HCT116 (cell line): ENCODE measurements around the gene SPDYE4. TPM values are rescaled to one million over a fixed set of nuclear protein-coding genes. Genes with fewer than 3 reads are reported as not detected.

Experiments used
- ATAC-seq: fragments of 200-7000 bp; cut with Tn5 transposase; 2 replicates; pipeline ENCODE4 v1.9.1; 2020; ENCODE audit warnings: mild to moderate bottlenecking, moderate library complexity
- BruUV-seq: library from RNA; stranded (reverse); fragments of 400-500 nt; replicated peaks from 2 replicates; lab custom pipeline; 2021; lab: Mats Ljungman, UMichigan
- CTCF ChIA-PET: fragments of 300-600 bp; sonication (Branson Sonifier 250); formaldehyde crosslinking; loops from one replicate; lab custom pipeline; 2021; ENCODE audit warnings: antibody characterized with exemption; lab: Charles Lee
- POLR2A ChIA-PET: fragments of 300-600, 350-600 bp; sonication (Branson Sonifier 250); formaldehyde crosslinking; loops from one replicate; lab custom pipeline; 2021; ENCODE audit warnings: antibody characterized with exemption; lab: Charles Lee
- RAD21 ChIA-PET, 2 experiments: fragments of 300-600 bp; sonication (Branson Sonifier 250); formaldehyde crosslinking; loops; one replicate each; lab custom pipeline; 2023; ENCODE audit warnings: low total read pairs in 2 of 2; ENCODE audit not compliant: uncharacterized antibody in 2 of 2, unreplicated experiment in 2 of 2, low non-redundant PET in 1 of 2; lab: Charles Lee
- DNase-seq: peaks from one replicate; pipeline ENCODE4 v3.0.0-alpha.2; 2010; ENCODE audit warnings: low read depth, low spot score
- H2AFZ ChIP-seq: fragments of 200-600 bp; shearing (Covaris generic), sonication (generic); 2 replicates; pipeline ENCODE4 v1.6.1; 2017; ENCODE audit warnings: low read depth, mixed run types, mixed read lengths, antibody characterized with exemption, low read length; ENCODE audit not compliant: poor library complexity, severe bottlenecking
- H3K27ac ChIP-seq: 2 replicates; pipeline ENCODE4 v1.5.1; 2012; ENCODE audit warnings: low read depth, low read length
- H3K27me3 ChIP-seq: fragments of 200-600 bp; sonication (generic); 2 replicates; pipeline ENCODE4 v1.6.1; 2016; ENCODE audit warnings: mixed run types, low read length, mixed read lengths; ENCODE audit not compliant: insufficient read depth
- H3K36me3 ChIP-seq, 2 experiments: fragments of 200-500 bp in 1 of 2; fragments of 200-600 bp in 1 of 2; sonication (Bioruptor generic) in 1 of 2; sonication (generic) in 1 of 2; 2 replicates each; pipeline versions ENCODE4 v1.5.1 to v1.6.1; 2014 to 2016; ENCODE audit warnings: low read length in 2 of 2, inconsistent platforms in 1 of 2, mixed read lengths in 1 of 2, mixed run types in 1 of 2; ENCODE audit not compliant: insufficient read depth in 2 of 2, control insufficient read depth in 1 of 2
- H3K4me1 ChIP-seq, 2 experiments: fragments of 200-600 bp in 1 of 2; sonication (generic) in 1 of 2; 2 replicates each; pipeline versions ENCODE4 v1.5.1 to v1.6.1; 2012 to 2017; ENCODE audit warnings: low read length in 2 of 2, inconsistent platforms in 1 of 2, mild to moderate bottlenecking in 1 of 2, mixed read lengths in 1 of 2, mixed run types in 1 of 2, moderate library complexity in 1 of 2; ENCODE audit not compliant: insufficient read depth in 2 of 2, control insufficient read depth in 1 of 2
- H3K4me2 ChIP-seq: fragments of 200-600 bp; sonication (generic); 2 replicates; pipeline ENCODE4 v1.6.1; 2017; ENCODE audit warnings: mixed run types, low read length, mixed read lengths
- H3K4me3 ChIP-seq, 2 experiments: fragments of 200-600 bp in 1 of 2; sonication (generic) in 1 of 2; replicated peaks in 1 of 2; 2 replicates each; pipeline ENCODE4 v1.5.1; 2011 to 2016; ENCODE audit warnings: low read length in 2 of 2, control low read depth in 1 of 2, low read depth in 1 of 2, mild to moderate bottlenecking in 1 of 2, mixed read lengths in 1 of 2, mixed run types in 1 of 2
- H3K79me2 ChIP-seq: fragments of 200-600 bp; sonication (generic); 2 replicates; pipeline ENCODE4 v1.6.1; 2017; ENCODE audit warnings: mild to moderate bottlenecking, mixed run types, low read length, moderate library complexity, mixed read lengths; ENCODE audit not compliant: insufficient read depth
- H3K9ac ChIP-seq: fragments of 200-600 bp; sonication (generic); 2 replicates; pipeline ENCODE4 v1.6.1; 2016; ENCODE audit warnings: low read length, mixed read lengths
- H3K9me2 ChIP-seq: fragments of 200-600 bp; sonication (generic), shearing (Covaris generic); 2 replicates; pipeline ENCODE4 v1.6.1; 2017; ENCODE audit warnings: mixed run types, mild to moderate bottlenecking, moderate library complexity; ENCODE audit not compliant: insufficient read depth
- H3K9me3 ChIP-seq, 2 experiments: fragments of 200-500 bp in 1 of 2; fragments of 200-600 bp in 1 of 2; sonication (Bioruptor generic) in 1 of 2; sonication (generic) in 1 of 2; 2 replicates each; pipeline ENCODE4 v1.6.1; 2014 to 2017; ENCODE audit warnings: low read length in 2 of 2, mixed read lengths in 2 of 2, inconsistent platforms in 1 of 2, low read depth in 1 of 2, mild to moderate bottlenecking in 1 of 2, mixed run types in 1 of 2, moderate library complexity in 1 of 2; ENCODE audit not compliant: control insufficient read depth in 1 of 2, insufficient read depth in 1 of 2
- H4K20me1 ChIP-seq: fragments of 200-600 bp; sonication (generic), shearing (Covaris generic); 2 replicates; pipeline ENCODE4 v1.6.1; 2017; ENCODE audit warnings: mixed run types, mild to moderate bottlenecking, moderate library complexity; ENCODE audit not compliant: insufficient read depth
- CEBPB ChIP-seq: IDR thresholded peaks from 2 replicates; pipeline ENCODE4 v1.6.1; 2012; ENCODE audit warnings: low read depth
- EZH2 ChIP-seq: fragments of 200-600 bp; sonication (generic); IDR thresholded peaks from 2 replicates; pipeline ENCODE4 v1.6.1; 2017; ENCODE audit warnings: antibody characterized with exemption, mixed run types
- EZH2phosphoT487 ChIP-seq: fragments of 200-600 bp; IDR thresholded peaks from 2 replicates; pipeline ENCODE4 v1.6.1; 2018; ENCODE audit warnings: antibody characterized with exemption, borderline replicate concordance
- FOSL1 ChIP-seq: IDR thresholded peaks from 2 replicates; pipeline ENCODE4 v1.6.1; 2012; ENCODE audit warnings: low read depth
- JUND ChIP-seq: IDR thresholded peaks from 2 replicates; pipeline ENCODE4 v1.6.1; 2012
- POLR2A ChIP-seq: IDR thresholded peaks from 2 replicates; pipeline ENCODE4 v1.7.0; 2011; ENCODE audit warnings: borderline replicate concordance; ENCODE audit not compliant: insufficient read depth, insufficient read length; ENCODE audit errors: extremely low read depth
- RAD21 ChIP-seq: IDR thresholded peaks from 2 replicates; pipeline ENCODE4 v1.6.1; 2012; ENCODE audit warnings: low read depth, mild to moderate bottlenecking
- SIN3A ChIP-seq: IDR thresholded peaks from 2 replicates; pipeline ENCODE4 v1.6.1; 2012; ENCODE audit warnings: low read depth
- SP1 ChIP-seq: IDR thresholded peaks from 2 replicates; pipeline ENCODE4 v1.6.1; 2012; ENCODE audit warnings: low read depth
- SRF ChIP-seq: IDR thresholded peaks from 2 replicates; pipeline ENCODE4 v1.6.1; 2012; ENCODE audit warnings: low read depth
- intact Hi-C: fragments of 100-400 bp; cut with micrococcal nuclease; formaldehyde crosslinking; loops from 2 replicates; pipeline ENCODE4 v1.10.0; 2022
- total RNA-seq: library from RNA; stranded (reverse); gene quantifications from one replicate; pipeline ENCODE4 v1.2.1, GENCODE V29; 2021; ENCODE audit not compliant: unreplicated experiment
- TF ChIP-seq, protein P1 (sequence below): IDR thresholded peaks from 2 replicates; pipeline ENCODE4 v1.6.1; 2011; ENCODE audit warnings: mild to moderate bottlenecking, low read length, moderate library complexity; ENCODE audit not compliant: insufficient replicate concordance; ENCODE audit errors: extremely low read depth

Gene SPDYE4
- total RNA-seq, 1 experiment from 2014 or later, result not detected

DNA sequence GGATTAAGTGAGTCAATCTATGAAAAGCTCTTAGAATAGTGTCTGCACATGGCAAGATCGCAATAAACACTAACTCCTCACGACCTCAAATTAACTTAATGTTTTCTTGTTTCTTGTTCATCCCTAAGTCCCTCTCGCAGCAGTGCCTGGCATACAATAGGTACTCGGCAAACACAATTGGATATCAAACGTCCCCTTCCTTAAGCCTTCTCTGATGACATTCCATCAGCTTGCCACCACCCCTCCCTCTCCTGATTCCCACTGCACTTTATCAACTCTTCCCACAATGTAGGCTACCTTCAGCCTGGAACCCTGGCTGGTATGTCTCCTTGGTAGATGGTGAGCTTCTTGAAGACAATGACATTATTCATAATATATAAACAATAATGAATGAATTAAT, 47.1 kb downstream of the SPDYE4 start:
- Histone ChIP-seq H3K36me3 (no peaks in the 10 kb centered on the region), H3K9ac (no peak overlapping the region), H3K27ac (no peak overlapping the region), H3K4me2 (no peak overlapping the region), H3K4me3 (no peak overlapping the region), H3K9me2 (no peaks in the 10 kb centered on the region), H3K4me1 (no peaks in the 10 kb centered on the region), H3K27me3 (peaks cover 12% of the 10 kb centered on the region; the same call in 1 of the 2 replicates), H2AFZ (no peak overlapping the region), H3K79me2 (no peaks in the 10 kb centered on the region), H4K20me1 (no peaks in the 10 kb centered on the region), H3K9me3 (no peaks in the 10 kb centered on the region)
- TF ChIP-seq FOSL1, result no peak
- TF ChIP-seq EZH2phosphoT487, result no peak
- TF ChIP-seq, protein P1, sequence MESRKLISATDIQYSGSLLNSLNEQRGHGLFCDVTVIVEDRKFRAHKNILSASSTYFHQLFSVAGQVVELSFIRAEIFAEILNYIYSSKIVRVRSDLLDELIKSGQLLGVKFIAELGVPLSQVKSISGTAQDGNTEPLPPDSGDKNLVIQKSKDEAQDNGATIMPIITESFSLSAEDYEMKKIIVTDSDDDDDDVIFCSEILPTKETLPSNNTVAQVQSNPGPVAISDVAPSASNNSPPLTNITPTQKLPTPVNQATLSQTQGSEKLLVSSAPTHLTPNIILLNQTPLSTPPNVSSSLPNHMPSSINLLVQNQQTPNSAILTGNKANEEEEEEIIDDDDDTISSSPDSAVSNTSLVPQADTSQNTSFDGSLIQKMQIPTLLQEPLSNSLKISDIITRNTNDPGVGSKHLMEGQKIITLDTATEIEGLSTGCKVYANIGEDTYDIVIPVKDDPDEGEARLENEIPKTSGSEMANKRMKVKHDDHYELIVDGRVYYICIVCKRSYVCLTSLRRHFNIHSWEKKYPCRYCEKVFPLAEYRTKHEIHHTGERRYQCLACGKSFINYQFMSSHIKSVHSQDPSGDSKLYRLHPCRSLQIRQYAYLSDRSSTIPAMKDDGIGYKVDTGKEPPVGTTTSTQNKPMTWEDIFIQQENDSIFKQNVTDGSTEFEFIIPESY, result no peak
- TF ChIP-seq JUND, result no peak
- TF ChIP-seq SRF, result no peak
- no peak for TF ChIP-seq SIN3A
- TF ChIP-seq CEBPB, result no peak
- TF ChIP-seq POLR2A, result no peak
- no peak for TF ChIP-seq SP1
- no peak for TF ChIP-seq RAD21
- TF ChIP-seq EZH2, result no peak
- DNase-seq (no peak), ATAC-seq (no peak)
- RAD21 ChIA-PET, result no interaction called here
- CTCF ChIA-PET, result no interaction called here
- no TSS peak for BruUV-seq
- POLR2A ChIA-PET, result no interaction called here
- intact Hi-C loops, result no loop called here
